Fibroblast of gingiva (primary cell): ENCODE data around the gene PRR36.

Source experiments
- DNase-seq: peaks from one replicate; pipeline ENCODE4 v3.0.0-alpha.2; 2011; ENCODE audit warnings: low read depth

Gene PRR36

GRCh38 chr19:7844951-7845350 is 29.2 kb downstream of the PRR36 start:
- DNase-seq: no peak

GRCh38 chr19:7844405-7844804 is 29.8 kb downstream of the PRR36 start:
- no peak for DNase-seq

- DNase-seq: no peak
Measured at GRCh38 chr19:7843521-7843920, 30.7 kb downstream of the PRR36 start.

- no peak for DNase-seq
Measured at GRCh38 chr19:7842661-7843294, 31.4 kb downstream of the PRR36 start.

- DNase-seq: no peak
Measured at GRCh38 chr19:7841751-7842660, 32.2 kb downstream of the PRR36 start.

GRCh38 chr19:7840629-7841028 is 33.6 kb downstream of the PRR36 start:
- no peak for DNase-seq

- no peak for DNase-seq
Measured at GRCh38 chr19:7839476-7839875, 34.7 kb downstream of the PRR36 start.

- DNase-seq: peak; percentile 33
Measured at GRCh38 chr19:7833225-7834099, 40.7 kb downstream of the PRR36 start.

- DNase-seq: no peak
Measured at GRCh38 chr19:7832781-7833180, 41.4 kb downstream of the PRR36 start.

GRCh38 chr19:7832009-7832408 is 42.2 kb downstream of the PRR36 start:
- no peak for DNase-seq

GRCh38 chr19:7831452-7831851 is 42.7 kb downstream of the PRR36 start:
- peak; percentile 44 for DNase-seq

- no peak for DNase-seq
Measured at GRCh38 chr19:7830823-7831222, 43.4 kb downstream of the PRR36 start.

- no peak for DNase-seq
Measured at GRCh38 chr19:7830272-7830771, 43.9 kb downstream of the PRR36 start.

- peak; percentile 100 for DNase-seq
Measured at GRCh38 chr19:7829561-7830271, 44.5 kb downstream of the PRR36 start, which contains the start of gene EVI5L. EVI5L (plus strand) TSS chr19:7830218; CDS start chr19:7846543, 16,325 bp downstream.

GRCh38 chr19:7829166-7829520 is 45.0 kb downstream of the PRR36 start:
- DNase-seq: no peak

- no peak for DNase-seq
Measured at GRCh38 chr19:7823686-7824301, 50.4 kb downstream of the PRR36 start.

- no peak for DNase-seq
Measured at GRCh38 chr19:7822910-7823515, 51.2 kb downstream of the PRR36 start.

- DNase-seq: no peak
Measured at GRCh38 chr19:7820588-7820987, 53.6 kb downstream of the PRR36 start.

- no peak for DNase-seq
Measured at GRCh38 chr19:7819337-7819736, 54.9 kb downstream of the PRR36 start.

- no peak for DNase-seq
Measured at GRCh38 chr19:7818806-7819205, 55.4 kb downstream of the PRR36 start.
